Measurements from ENCODE around the gene PCNT. TPM values are rescaled to one million over a fixed set of nuclear protein-coding genes. Genes with fewer than 3 reads are reported as not detected.

The PCNT gene
- total RNA-seq, 1 donor from 2014 or later = 41.9 TPM

DNA sequence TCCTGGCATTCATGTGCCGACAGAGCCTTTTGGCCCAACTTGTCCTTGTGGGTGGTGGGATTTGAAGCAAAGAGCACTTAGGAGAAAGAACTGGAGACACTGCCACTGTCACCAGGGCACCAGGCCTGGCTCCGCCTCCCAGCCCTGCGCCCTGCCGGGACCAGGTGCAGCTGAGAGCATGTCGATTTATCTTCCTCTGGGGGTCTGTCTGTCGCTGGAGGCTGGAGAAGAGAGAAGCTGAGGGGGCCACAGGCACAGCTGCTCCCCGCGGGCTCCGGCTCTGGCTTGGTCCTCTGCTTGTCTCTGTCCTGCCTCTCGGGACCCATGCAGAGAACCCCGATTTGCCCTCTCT is 28.2 kb downstream of the PCNT start:
- intact Hi-C loops (cut with DNase I) = no loop called here
- DNase-seq (ENCODE audit: low spot score) (no peak), ATAC-seq (no peak)

DNA sequence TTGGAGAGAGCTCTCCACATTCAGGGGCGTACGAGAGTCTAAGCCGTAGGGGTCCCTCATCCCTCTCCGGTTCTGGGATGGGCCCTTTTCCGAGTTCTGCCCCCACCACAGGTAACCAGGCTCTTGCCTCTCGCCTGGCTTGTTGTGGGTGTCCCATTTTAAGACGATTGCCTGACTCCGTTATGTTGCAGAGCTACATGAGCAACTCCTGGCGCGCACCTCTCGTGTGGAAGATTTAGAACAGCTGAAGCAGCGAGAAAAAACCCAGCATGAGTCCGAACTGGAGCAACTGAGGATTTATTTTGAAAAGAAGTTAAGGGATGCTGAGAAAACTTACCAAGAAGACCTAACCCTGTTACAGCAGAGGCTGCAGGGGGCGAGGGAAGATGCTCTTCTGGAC is 29.0 kb downstream of the PCNT start:
- intact Hi-C loops (cut with DNase I) = no loop called here
- ATAC-seq (no peak), DNase-seq (ENCODE audit: low spot score) (no peak)

DNA sequence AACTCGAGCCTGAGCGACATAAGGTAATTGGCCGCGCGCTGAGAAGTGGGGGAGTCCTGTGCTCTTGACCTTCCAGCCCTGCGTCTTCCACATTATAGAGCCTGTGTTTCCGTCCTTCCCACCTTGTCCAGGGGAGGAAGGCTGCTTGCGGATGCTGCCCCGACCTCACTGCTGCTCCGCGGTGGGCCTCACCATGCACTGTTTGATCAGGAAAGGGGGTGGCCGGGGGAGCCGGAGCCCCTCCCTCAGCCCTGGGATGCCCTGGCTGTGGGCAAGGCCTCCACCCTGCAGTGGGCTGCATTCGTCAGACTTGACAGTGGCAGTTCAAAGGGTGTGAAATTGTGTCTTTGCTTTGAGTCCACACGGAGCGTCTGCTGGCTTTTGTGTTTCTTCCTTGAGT is 30.1 kb downstream of the PCNT start:
- DNase-seq (ENCODE audit: low spot score) (no peak), ATAC-seq (no peak)
- intact Hi-C loops (cut with DNase I) = no loop called here

DNA sequence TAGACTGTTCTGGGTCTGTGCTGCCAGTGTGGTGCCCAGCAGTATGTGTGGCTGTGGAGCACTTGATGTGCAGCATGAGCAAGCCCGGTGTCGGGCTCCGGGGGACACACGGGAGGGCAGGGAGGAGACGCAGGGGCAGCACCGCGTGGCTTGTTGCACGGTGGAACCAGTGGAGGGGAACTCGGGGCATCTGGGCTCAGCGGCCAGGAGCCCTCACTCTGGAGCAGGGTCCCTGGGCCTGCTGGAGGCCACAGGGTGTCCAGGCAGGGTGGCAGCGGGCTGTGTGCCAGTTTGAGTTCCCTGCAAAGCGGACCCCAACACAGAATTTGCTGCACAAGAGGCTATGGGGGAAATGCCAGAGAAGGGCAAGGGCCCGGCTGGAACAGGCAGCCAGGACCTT is 30.6 kb downstream of the PCNT start:
- no peak for DNase-seq (ENCODE audit: low spot score)
- ATAC-seq = no peak
- intact Hi-C loops (cut with DNase I) = no loop called here

DNA sequence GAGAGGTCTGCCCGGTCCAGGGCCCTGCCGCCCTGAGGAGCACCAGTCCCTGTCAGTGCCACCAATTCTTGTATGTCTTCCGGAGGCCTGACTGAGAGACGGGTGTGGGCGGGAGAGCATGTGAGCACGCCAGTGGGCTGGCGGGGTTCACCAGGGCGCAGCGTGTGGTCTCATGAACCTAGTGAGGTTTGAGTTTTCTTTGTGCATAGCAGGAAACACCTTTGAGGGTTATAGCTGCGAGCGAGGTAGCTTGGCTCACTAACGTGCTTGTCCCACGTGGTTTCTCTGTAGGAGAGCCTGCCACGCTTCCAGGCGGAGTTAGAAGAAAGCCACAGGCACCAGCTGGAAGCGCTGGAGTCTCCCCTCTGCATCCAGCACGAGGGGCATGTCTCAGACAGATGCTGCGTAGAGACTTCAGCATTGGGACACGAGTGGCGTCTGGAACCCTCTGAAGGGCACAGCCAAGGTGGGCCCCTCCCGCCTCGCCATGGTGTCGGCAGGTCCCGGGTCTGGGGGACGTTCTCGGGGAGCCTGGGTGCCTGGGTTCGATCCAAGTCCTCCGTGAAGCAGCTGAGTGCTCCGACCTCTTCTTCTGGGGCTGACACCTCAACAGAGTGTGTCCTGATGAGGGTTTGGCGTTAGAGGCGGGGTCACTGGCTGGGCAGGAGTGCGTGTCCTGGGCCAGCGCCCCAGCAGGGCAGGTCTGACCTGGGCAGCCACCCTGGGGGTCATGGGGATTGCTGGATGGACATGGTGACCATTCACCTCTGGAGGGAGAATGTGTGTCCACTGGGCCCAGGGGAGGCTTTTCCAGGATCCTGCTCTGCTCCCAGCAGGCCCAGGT is 31.4 kb downstream of the PCNT start:
- intact Hi-C loops (cut with DNase I) = no loop called here
- ATAC-seq (no peak), DNase-seq (ENCODE audit: low spot score) (no peak)

DNA sequence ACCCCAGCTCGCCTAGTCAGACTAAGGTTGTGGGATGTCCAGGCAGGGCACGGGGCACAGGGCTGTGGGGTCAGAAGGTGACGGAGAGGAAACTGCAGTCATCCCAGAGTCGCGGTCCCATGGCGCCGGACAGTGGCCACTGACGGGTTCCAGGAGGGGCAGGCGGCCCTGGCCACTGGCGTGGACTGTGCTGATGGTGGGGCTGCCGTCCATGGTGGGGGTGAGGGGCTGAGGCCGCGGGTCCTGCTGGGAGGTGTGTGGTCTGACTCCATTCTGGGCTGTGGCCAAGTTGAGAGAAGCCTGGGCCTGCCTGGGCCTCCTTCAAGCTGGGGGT is 32.0 kb downstream of the PCNT start:
- DNase-seq (ENCODE audit: low spot score) = no peak
- ATAC-seq = no peak
- intact Hi-C loops (cut with DNase I) = no loop called here

DNA sequence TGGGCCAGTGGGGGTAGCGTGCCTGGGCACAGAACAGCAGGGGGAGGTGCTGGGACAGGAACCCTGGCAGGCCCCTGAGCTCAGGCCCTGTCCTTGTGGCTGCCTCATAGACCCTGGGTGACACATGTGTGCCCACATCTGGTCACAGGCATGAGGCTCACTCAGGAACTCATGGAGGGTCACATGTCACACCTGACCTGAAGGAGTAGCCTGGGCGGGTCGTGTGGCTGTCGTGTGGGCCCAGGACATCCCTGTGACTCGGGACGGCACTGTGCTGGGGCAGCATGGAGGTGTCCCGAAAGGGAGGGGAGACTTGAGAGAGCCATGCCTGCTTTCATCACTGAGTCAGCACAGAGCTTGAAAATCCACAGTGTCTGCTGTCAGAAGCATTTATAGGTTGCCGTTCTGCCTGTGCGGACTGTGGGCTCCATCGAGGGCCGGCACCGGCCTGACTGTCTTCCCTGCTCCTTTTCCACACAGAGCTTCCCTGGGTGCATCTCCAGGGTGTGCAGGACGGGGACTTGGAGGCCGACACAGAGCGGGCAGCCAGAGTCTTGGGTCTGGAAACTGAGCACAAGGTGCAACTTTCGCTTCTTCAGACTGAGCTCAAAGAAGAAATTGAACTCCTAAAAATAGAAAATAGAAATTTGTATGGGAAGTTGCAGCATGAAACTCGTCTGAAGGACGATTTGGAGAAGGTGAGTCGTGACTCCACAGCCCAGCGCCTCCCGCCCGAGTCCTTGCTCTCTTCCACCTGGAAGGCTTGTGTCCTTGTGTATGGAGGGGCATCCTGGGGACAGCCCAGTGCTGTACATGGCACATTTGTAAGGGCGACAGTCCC is 32.8 kb downstream of the PCNT start:
- DNase-seq (ENCODE audit: low spot score) (no peak), ATAC-seq (no peak)
- intact Hi-C loops (cut with DNase I) = no loop called here

DNA sequence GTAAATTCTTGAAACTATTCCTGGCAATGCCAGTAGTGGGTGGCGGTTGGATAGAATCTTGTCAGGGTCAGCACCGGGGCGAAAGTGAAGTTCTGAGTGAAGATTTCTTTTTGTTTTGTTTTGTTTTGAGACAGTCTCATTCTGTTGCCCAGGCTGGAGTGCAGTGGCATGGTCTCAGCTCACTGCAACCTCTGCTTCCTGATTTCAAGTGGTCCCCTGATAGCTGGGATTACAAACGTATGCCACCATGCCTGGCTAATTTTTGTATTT is 33.3 kb downstream of the PCNT start:
- no peak for ATAC-seq
- no peak for DNase-seq (ENCODE audit: low spot score)
- intact Hi-C loops (cut with DNase I) = no loop called here

DNA sequence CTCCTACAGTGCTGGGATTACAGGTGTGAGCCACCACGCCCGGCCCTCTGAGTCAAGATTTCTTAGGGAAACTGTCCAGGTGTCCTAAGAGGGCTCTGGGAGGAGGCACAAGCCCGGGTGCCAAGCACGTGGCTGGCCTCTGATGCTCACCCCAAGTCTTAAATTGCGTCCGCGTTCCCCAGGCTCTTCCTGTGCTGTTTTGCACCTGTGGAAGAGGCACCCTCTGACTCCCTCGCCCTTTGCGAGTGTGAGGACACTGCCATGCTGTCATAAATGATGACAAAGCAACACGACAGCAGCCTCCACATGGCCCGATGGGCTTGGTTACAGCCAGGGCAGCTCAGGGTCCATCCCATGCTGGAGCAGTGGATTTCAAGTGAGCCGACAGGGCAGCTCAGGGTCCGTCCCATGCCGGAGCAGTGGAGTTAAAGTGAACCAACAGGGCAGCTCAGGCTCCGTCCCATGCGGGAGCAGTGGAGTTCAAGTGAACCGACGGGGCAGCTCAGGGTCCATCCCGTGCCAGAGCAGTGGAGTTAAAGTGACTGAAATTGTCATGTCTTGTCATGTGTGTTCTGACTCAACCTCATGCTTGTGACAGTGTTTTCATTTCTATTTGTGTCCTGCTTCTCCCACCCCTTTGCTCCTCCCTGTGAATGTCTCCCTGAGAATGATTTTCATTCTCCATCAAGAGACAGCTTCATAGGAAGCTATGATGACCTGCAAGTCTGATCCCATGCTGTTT is 33.9 kb downstream of the PCNT start:
- no peak for DNase-seq (ENCODE audit: low spot score)
- intact Hi-C loops (cut with DNase I) = no loop called here
- ATAC-seq = no peak

DNA sequence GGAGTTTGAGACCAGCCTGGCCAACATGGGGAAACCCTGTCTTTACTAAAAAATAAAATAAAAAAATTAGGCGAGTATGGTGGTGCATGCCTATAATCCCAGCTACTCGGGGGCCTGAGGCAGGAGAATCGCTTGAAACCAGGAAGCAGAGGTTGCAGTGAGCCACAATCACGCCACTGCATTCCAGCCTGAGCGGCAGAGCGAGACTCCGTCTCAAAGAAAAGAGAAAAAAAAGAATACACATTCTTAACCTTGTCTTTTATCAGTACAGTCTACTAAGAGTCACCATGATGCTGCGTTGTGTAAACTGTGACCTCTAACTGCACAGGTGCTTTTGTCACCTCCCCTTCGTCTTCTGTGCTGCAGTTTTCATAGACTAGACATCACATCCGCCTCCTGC is 37.2 kb downstream of the PCNT start:
- intact Hi-C loops (cut with DNase I) = no loop called here
- DNase-seq (ENCODE audit: low spot score) = no peak

DNA sequence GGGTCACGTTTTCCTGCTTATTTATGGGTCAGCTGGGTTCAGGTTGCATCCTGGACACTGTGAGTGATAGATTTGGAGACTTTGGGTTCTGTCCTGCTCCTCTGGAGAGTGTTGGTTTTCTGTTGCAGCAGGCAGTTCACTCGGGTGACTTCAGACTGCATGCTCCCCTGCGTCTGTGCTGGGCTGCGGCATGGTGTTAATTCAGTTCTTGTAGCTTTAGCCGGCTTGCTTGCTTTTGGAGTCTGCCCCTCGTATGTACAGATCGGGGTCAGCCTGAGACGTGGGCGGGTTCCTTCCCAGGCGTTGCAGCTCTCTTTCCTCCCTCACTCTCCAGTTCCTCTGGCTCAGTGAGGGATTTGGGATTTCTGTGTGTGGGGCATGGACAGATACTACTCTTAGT is 38.0 kb downstream of the PCNT start:
- DNase-seq (ENCODE audit: low spot score) = no peak
- intact Hi-C loops (cut with DNase I) = no loop called here
- no peak for ATAC-seq

More for the DNA sequence above, 37.2 kb downstream of the PCNT start:
- ATAC-seq = no peak

DNA sequence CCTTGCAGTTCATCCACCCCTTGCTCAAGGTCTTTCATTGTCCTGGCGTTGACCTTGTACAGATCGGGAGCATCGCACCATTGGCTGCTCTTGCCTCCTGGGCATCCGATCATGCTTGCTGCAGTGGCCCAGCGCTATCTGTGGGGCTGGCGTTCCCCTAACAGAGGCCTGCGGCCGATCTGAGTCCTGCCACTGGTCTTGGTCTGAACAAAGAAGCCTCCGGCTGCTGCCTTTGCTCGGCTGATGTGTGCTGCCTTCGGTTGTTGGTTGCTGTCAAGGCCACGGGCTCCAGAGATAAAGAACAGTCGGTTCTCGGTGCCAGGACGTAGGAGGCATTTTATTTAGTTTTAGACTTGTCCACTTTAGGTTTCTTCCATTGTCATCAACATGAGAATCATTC is 39.0 kb downstream of the PCNT start:
- no peak for ATAC-seq
- DNase-seq (ENCODE audit: low spot score) = no peak
- intact Hi-C loops (cut with DNase I) = no loop called here

DNA sequence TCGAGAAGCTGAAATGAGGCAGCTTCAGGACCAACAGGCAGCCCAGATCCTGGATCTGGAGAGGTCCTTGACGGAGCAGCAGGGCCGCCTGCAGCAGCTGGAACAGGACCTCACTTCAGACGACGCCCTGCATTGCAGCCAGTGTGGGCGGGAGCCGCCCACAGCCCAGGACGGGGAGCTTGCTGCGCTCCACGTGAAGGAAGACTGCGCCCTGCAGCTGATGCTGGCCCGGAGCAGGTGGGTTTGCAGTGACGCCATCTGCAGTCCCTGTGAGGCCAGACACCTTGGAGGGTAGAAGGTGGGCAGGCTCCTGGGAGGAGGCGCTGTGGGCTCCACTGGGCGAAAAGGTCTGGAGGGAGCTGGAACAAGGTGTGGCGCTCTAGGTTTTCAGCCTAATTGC is 39.7 kb downstream of the PCNT start:
- ATAC-seq (no peak), DNase-seq (ENCODE audit: low spot score) (no peak)
- intact Hi-C loops (cut with DNase I) = no loop called here

DNA sequence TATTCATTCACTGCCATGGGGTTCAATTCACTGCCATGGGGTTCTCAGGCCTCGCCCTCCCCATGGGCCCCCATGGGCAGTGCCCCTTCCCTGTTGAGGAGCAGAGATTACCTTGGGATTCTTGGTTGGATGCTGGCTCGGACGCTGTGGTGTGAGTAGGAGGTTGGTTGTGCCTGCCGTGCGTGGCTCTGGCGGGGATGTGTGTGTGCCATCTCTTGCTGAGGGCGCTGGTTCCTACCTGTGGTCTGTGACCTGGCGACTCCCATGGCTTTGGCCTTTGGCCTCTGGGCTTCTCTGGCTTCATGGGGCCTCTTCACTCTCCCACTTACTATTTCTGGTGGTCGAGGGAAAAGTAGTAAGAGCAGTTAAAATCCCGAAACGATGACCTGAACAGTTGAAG is 42.1 kb downstream of the PCNT start:
- DNase-seq (ENCODE audit: low spot score) = no peak
- ATAC-seq = no peak

DNA sequence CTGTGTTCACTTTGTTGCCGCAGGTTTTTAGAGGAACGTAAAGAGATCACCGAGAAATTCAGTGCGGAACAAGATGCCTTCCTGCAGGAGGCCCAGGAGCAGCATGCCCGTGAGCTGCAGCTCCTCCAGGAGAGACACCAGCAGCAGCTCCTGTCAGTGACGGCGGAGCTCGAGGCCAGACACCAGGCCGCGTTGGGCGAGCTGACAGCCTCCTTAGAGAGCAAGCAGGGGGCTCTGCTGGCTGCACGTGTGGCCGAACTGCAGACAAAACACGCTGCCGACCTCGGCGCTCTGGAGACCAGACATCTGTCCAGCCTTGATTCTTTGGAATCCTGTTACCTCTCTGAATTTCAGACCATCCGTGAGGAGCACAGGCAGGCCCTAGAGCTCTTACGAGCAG is 42.6 kb downstream of the PCNT start:
- no peak for DNase-seq (ENCODE audit: low spot score)
- intact Hi-C loops (cut with DNase I) = no loop called here
- ATAC-seq = no peak

More for the DNA sequence above, 42.1 kb downstream of the PCNT start:
- intact Hi-C loops (cut with DNase I) = no loop called here

DNA sequence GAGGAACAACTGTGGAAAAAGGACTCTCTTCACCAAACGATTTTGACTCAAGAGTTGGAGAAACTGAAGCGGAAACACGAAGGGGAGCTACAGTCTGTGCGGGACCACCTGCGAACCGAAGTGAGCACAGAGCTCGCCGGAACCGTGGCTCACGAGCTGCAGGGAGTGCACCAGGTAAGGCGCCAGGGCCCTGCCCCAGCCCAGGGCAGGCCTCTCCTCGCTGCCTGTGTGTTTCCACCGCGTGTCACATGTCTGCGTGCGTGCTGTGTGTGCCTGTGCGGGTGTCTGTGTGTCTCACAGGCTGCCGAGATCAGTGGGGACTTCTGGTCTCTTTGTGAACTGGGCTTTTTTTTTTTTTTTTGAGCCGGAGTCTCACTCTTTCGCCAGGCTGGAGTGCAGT is 43.0 kb downstream of the PCNT start:
- no peak for DNase-seq (ENCODE audit: low spot score)
- intact Hi-C loops (cut with DNase I) = no loop called here

DNA sequence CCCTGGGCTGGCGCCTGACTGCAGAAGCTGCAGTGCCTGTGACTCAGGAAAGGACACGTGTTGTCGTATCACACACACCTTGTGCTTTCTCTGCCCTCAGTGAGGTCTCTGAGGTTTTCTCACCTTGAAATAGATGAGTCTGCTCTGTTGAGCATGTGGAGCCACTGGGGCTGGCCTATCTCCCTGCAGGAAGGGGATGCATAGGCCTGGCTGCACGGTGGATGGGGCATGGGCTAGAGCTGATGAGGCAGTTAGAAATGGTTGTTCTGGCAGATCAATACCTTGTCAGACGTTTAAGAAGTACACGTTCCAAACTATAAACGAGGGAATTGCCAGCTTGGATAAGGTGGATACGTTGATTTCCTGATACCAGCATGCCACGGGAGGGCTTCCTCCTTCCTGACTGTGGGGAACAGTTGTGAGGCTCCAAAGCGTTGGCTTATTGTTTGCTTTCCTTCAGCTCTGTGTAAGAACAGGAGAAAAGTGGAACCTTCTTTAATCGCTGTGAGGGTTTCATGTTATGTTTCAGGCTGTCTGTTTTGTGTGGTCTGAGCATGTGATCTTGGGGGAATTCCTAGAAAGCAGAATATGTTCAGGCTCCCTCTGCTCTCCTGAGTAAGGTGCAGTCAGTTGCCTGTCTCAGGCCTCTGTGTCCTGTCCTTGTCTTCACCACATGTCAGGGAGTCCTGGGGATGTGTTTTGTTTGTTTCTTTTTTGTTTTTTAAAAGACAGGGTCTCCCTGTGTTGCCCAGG is 44.8 kb downstream of the PCNT start:
- intact Hi-C loops (cut with DNase I) = no loop called here
- ATAC-seq (no peak), DNase-seq (ENCODE audit: low spot score) (no peak)

More for the DNA sequence above, 43.0 kb downstream of the PCNT start:
- ATAC-seq = no peak

DNA sequence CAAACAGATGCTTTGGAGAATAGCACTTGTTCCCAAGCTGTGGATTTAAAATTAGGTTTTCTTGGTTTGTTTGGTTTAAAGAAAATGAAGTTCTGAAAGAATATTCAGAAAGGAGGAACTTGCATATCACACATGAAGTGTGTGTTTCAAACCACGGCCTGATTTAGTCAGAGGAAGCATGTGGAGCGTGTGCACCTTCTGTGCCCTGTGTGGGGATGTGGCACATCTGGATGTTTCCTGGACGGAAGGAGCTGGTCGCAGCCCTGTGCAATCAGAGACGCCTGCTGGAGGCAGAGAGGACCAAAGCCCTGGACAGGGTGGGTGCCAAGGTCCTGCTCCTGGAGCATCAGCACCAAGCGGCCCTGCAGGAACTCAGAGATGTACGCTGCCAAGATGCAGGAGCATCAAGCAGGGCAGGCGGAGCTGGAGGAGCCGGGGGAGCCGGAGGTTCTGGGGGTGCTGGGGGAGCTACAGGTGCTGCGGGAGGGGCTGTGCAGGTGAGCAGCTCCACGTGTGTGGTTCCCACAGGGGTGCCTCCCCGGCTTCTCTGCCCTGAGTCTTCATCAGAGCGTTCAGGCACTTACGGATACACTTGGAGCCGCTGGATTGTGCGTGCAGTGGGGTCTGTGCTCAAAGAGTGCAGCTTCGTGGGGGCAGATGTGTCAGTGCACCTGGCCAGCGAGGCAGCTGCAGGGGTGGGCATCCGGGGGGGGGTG is 45.7 kb downstream of the PCNT start:
- ATAC-seq = no peak
- intact Hi-C loops (cut with DNase I) = no loop called here

More for the DNA sequence above, 45.7 kb downstream of the PCNT start:
- no peak for DNase-seq (ENCODE audit: low spot score)
